H1 (cell line): ENCODE results near the gene CCDC60. TPM values are rescaled to one million over a fixed set of nuclear protein-coding genes. Genes with fewer than 3 reads are reported as not detected.

Source experiments
- CTCF ChIA-PET: fragments of 300-600 bp; sonication (Branson Sonifier 250); formaldehyde crosslinking; loops from one replicate; lab custom pipeline; 2021; ENCODE audit not compliant: partially characterized antibody; lab: Charles Lee
- POLR2A ChIA-PET: fragments of 300-600 bp; sonication (Branson Sonifier 250); formaldehyde crosslinking; loops from one replicate; lab custom pipeline; 2021; ENCODE audit warnings: inconsistent platforms; ENCODE audit not compliant: partially characterized antibody; lab: Charles Lee
- DNase-seq, 2 experiments: peaks; one replicate each; pipeline versions ENCODE4 v3.0.0 to v3.0.0-alpha.2; 2010 to 2022; ENCODE audit warnings: low spot score in 2 of 2, low read depth in 1 of 2, mixed read lengths in 1 of 2
- FAIRE-seq: peaks from 2 replicates; lab custom pipeline; 2011; peaks lifted over from hg19 to GRCh38; lab: Jason Lieb, UNC
- H2AFZ ChIP-seq: 2 replicates; pipeline ENCODE4 v1.8.1; 2012; ENCODE audit warnings: low read length, inconsistent platforms
- H2AK5ac ChIP-seq: 2 replicates; pipeline ENCODE4 v1.6.1; 2013; ENCODE audit warnings: low read depth, low read length
- H2BK120ac ChIP-seq: replicated peaks from 2 replicates; pipeline ENCODE3; 2013; ENCODE audit warnings: low read depth, low read length, inconsistent platforms
- H2BK12ac ChIP-seq: 2 replicates; pipeline ENCODE4 v1.6.1; 2013; ENCODE audit warnings: low read depth, low read length
- H2BK15ac ChIP-seq: 2 replicates; pipeline ENCODE4 v1.6.1; 2013; ENCODE audit warnings: low read length
- H2BK20ac ChIP-seq: 2 replicates; pipeline ENCODE4 v1.6.1; 2013; ENCODE audit warnings: low read length
- H2BK5ac ChIP-seq: 2 replicates; pipeline ENCODE4 v1.6.1; 2013; ENCODE audit warnings: low read depth, low read length
- H3K14ac ChIP-seq: 2 replicates; pipeline ENCODE4 v1.6.1; 2013; ENCODE audit warnings: inconsistent platforms; ENCODE audit not compliant: insufficient read length
- H3K18ac ChIP-seq: 2 replicates; pipeline ENCODE4 v1.6.1; 2013; ENCODE audit warnings: low read length; ENCODE audit errors: extremely low read depth
- H3K23ac ChIP-seq: 2 replicates; pipeline ENCODE4 v1.6.1; 2013; ENCODE audit warnings: inconsistent platforms; ENCODE audit not compliant: insufficient read length
- H3K23me2 ChIP-seq: 2 replicates; pipeline ENCODE4 v1.6.1; 2013; ENCODE audit warnings: low read depth, low read length
- H3K27ac ChIP-seq: 2 replicates; pipeline ENCODE4 v1.6.1; 2011; ENCODE audit warnings: low read depth, low read length, inconsistent platforms
- H3K27me3 ChIP-seq, 4 experiments: replicated peaks in 1 of 4; 1 replicate in 1 of 4; 2 replicates in 3 of 4; pipeline versions ENCODE4 v1.6.1 to v1.8.1; 2011 to 2013; ENCODE audit warnings: low read length in 3 of 4, mild to moderate bottlenecking in 3 of 4, inconsistent platforms in 2 of 4, mixed read lengths in 2 of 4, moderate library complexity in 1 of 4; ENCODE audit not compliant: control insufficient read depth in 3 of 4, insufficient read depth in 3 of 4; ENCODE audit errors: extremely low read depth in 1 of 4
- H3K36me3 ChIP-seq, 4 experiments: 2 replicates each; pipeline versions ENCODE4 v1.6.1 to v1.8.1; 2011 to 2013; ENCODE audit warnings: mild to moderate bottlenecking in 4 of 4, low read length in 3 of 4, moderate library complexity in 2 of 4, control low read depth in 1 of 4, inconsistent platforms in 1 of 4; ENCODE audit not compliant: insufficient read depth in 4 of 4, control insufficient read depth in 2 of 4
- H3K4ac ChIP-seq: replicated peaks from 2 replicates; pipeline ENCODE3; 2013; ENCODE audit warnings: low read length, low read depth, mixed read lengths, inconsistent platforms; ENCODE audit not compliant: insufficient read length
- H3K4me1 ChIP-seq, 4 experiments: replicated peaks in 1 of 4; 1 replicate in 1 of 4; 2 replicates in 3 of 4; pipeline versions ENCODE4 v1.6.1 to v1.8.1; 2011 to 2013; ENCODE audit warnings: low read length in 3 of 4, inconsistent platforms in 2 of 4, mixed read lengths in 1 of 4; ENCODE audit not compliant: insufficient read depth in 4 of 4, control insufficient read depth in 3 of 4
- H3K4me2 ChIP-seq, 2 experiments: 2 replicates each; pipeline versions ENCODE4 v1.6.1 to v1.8.1; 2011 to 2013; ENCODE audit warnings: low read depth in 2 of 2, low read length in 2 of 2, control low read depth in 1 of 2, inconsistent platforms in 1 of 2, mild to moderate bottlenecking in 1 of 2; ENCODE audit not compliant: insufficient read depth in 1 of 2
- H3K4me3 ChIP-seq, 4 experiments: fragments of 200-600, 300-600 bp in 1 of 4; sonication (generic), shearing (Covaris generic), sonication (Bioruptor Twin) in 1 of 4; 2 replicates each; pipeline versions ENCODE4 v1.5.1 to v1.8.1; 2011 to 2016; ENCODE audit warnings: low read length in 4 of 4, low read depth in 3 of 4, control low read depth in 2 of 4, inconsistent platforms in 2 of 4, mild to moderate bottlenecking in 2 of 4, mixed read lengths in 1 of 4, moderate library complexity in 1 of 4; ENCODE audit not compliant: insufficient read depth in 2 of 4; ENCODE audit errors: extremely low read depth in 1 of 4
- H3K56ac ChIP-seq: replicated peaks from 2 replicates; pipeline ENCODE3; 2013; ENCODE audit warnings: low read depth, mild to moderate bottlenecking, mixed read lengths, low read length, inconsistent platforms; ENCODE audit not compliant: insufficient read length
- H3K79me1 ChIP-seq: 2 replicates; pipeline ENCODE4 v1.6.1; 2013; ENCODE audit warnings: low read depth, low read length, control low read depth
- H3K79me2 ChIP-seq, 2 experiments: 2 replicates each; pipeline versions ENCODE4 v1.6.1 to v1.8.1; 2012 to 2013; ENCODE audit warnings: low read length in 2 of 2, mild to moderate bottlenecking in 2 of 2, inconsistent platforms in 1 of 2; ENCODE audit not compliant: insufficient read depth in 2 of 2, control insufficient read depth in 1 of 2
- H3K9ac ChIP-seq, 4 experiments: replicated peaks in 1 of 4; 1 replicate in 1 of 4; 2 replicates in 3 of 4; pipeline versions ENCODE4 v1.6.1 to v1.8.1; 2011 to 2013; ENCODE audit warnings: low read depth in 3 of 4, low read length in 3 of 4, control low read depth in 2 of 4, mild to moderate bottlenecking in 2 of 4, moderate library complexity in 2 of 4, inconsistent platforms in 1 of 4; ENCODE audit errors: extremely low read depth in 1 of 4
- H3K9me3 ChIP-seq, 2 experiments: 2 replicates each; pipeline versions ENCODE4 v1.6.1 to v1.8.1; 2012 to 2013; ENCODE audit warnings: mild to moderate bottlenecking in 2 of 2, moderate library complexity in 2 of 2, control low read depth in 1 of 2, inconsistent platforms in 1 of 2, low read depth in 1 of 2, low read length in 1 of 2, mixed read lengths in 1 of 2; ENCODE audit not compliant: insufficient read depth in 2 of 2
- H4K20me1 ChIP-seq, 2 experiments: replicated peaks in 1 of 2; 2 replicates each; pipeline versions ENCODE3 to v1.8.1; 2011 to 2013; ENCODE audit warnings: inconsistent platforms in 2 of 2, low read length in 2 of 2, mild to moderate bottlenecking in 1 of 2; ENCODE audit not compliant: insufficient read depth in 2 of 2, control insufficient read depth in 1 of 2
- H4K5ac ChIP-seq: 2 replicates; pipeline ENCODE4 v1.6.1; 2013; ENCODE audit warnings: low read length, low read depth, mixed read lengths, inconsistent platforms; ENCODE audit not compliant: insufficient read length
- H4K8ac ChIP-seq: 2 replicates; pipeline ENCODE4 v1.8.0; 2013; ENCODE audit warnings: mild to moderate bottlenecking, moderate library complexity, low read length, inconsistent platforms; ENCODE audit not compliant: insufficient read depth; ENCODE audit errors: extremely low read depth
- H4K91ac ChIP-seq: replicated peaks from 2 replicates; pipeline ENCODE3; 2013; ENCODE audit warnings: low read length, mixed read lengths, inconsistent platforms; ENCODE audit not compliant: insufficient read length
- ASH2L ChIP-seq: fragments of 200-600, 300-600 bp; sonication (generic); IDR thresholded peaks from one replicate; pipeline ENCODE4 v1.7.1; 2017; ENCODE audit warnings: low read length
- CEBPB ChIP-seq: IDR thresholded peaks from 2 replicates; pipeline ENCODE4 v1.6.1; 2012; ENCODE audit warnings: low read depth, low read length
- CREB1 ChIP-seq: IDR thresholded peaks from 2 replicates; pipeline ENCODE4 v1.6.1; 2012; ENCODE audit warnings: inconsistent platforms
- CTBP2 ChIP-seq: IDR thresholded peaks from 2 replicates; pipeline ENCODE4 v1.7.0; 2011; ENCODE audit warnings: borderline replicate concordance, mild to moderate bottlenecking, moderate library complexity, mixed read lengths, low read length; ENCODE audit not compliant: insufficient read depth, insufficient read length
- FOSL1 ChIP-seq: IDR thresholded peaks from 2 replicates; pipeline ENCODE4 v1.6.1; 2011; ENCODE audit warnings: mild to moderate bottlenecking, low read depth, low read length, moderate library complexity; ENCODE audit not compliant: insufficient read depth
- ZNF274 ChIP-seq: IDR thresholded peaks from 2 replicates; pipeline ENCODE4 v1.7.0; 2012; ENCODE audit warnings: low read length, borderline replicate concordance; ENCODE audit errors: extremely low read depth
- WGBS, 2 experiments: shearing (Covaris generic) in 1 of 2; methylation state at CpG; one replicate each; pipeline versions ENCODE4 v1.1.6 to v1.1.7; 2013 to 2015; ENCODE audit warnings: low lambda C conversion rate in 2 of 2, mixed read lengths in 2 of 2, inconsistent platforms in 1 of 2, low coverage in 1 of 2, missing lambda C conversion rate in 1 of 2; ENCODE audit not compliant: insufficient replicate concordance in 2 of 2, insufficient coverage in 1 of 2, insufficient read length in 1 of 2; ENCODE audit errors: extremely low coverage in 1 of 2, missing lambda C conversion rate in 1 of 2; 5-methylcytosine and 5-hydroxymethylcytosine counted together
- polyA plus RNA-seq, 7 experiments: library from polyadenylated mRNA; depleted of rRNA in 3 of 7; stranded (reverse) in 5 of 7; unstranded in 2 of 7; fragments of >200 nt in 5 of 7; fragments of 200-250 nt in 2 of 7; gene quantifications; 1 replicate in 5 of 7; 2 replicates in 1 of 7; 4 replicates in 1 of 7; pipeline versions ENCODE4 v1.2.1 to v1.2.3, GENCODE V29; 2011 to 2013; ENCODE audit warnings: missing spikeins in 2 of 7, mixed read lengths in 2 of 7
- total RNA-seq: library from RNA; stranded (reverse); fragmentation: NEBNext Ultra II Directional; extraction: Animal tissue kit (Norgen Biotek cat#: 25700); gene quantifications from 2 replicates; pipeline ENCODE4 v1.2.1, GENCODE V29; 2021
- TF ChIP-seq, protein P1 (sequence below): IDR thresholded peaks from 2 replicates; pipeline ENCODE4 v1.6.1; 2011; ENCODE audit warnings: low read length, improper control_type of control experiment

Gene CCDC60
- total and polyA plus RNA-seq, 2 of the 8 experiments (the other 6 are each of a cell fraction or from before 2014, with no cell fraction given): 0.05 TPM; not detected in 1

DNA sequence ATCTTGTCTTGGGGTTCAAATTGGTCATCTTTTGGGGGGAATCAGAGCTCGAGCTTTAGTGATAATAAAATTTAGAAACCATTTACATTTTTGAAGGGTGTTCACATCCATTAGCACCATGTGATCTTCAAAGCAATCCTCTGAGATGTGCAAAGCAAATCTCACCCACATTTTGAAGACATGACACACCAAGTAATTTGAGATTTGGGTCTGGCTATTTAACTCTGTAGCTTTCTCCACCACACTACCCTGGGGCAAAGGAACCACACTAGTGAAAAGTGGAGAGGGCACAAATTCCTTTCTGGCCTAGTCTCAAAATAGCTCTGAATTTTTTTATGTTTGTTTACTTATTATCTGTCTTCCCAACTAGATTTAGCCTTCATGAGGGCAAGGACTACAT is 212.5 kb downstream of the CCDC60 start:
- no peak overlapping the region for H2AFZ ChIP-seq
- no peak overlapping the region for H3K4me3 ChIP-seq
- no peak overlapping the region for H3K4ac ChIP-seq
- no peaks in the 10 kb centered on the region for H3K4me1 ChIP-seq
- no peak overlapping the region for H3K56ac ChIP-seq
- no peak overlapping the region for H2AK5ac ChIP-seq
- no peak overlapping the region for H3K23ac ChIP-seq
- no peaks in the 10 kb centered on the region for H3K79me1 ChIP-seq
- H2BK5ac ChIP-seq: no peak overlapping the region
- CTCF ChIA-PET: interaction anchor here (0.7 to 14.1 kb wide), 12 partner anchors 15 to 457 kb away, joined by 3 to 141 read pairs (median 4); no protein-coding TSS in a partner anchor
- POLR2A ChIA-PET: interaction anchor here (1.3 kb wide), 1 partner anchor 103 kb away, joined by 3 read pairs; no protein-coding TSS in a partner anchor
- H3K9ac ChIP-seq: no peak overlapping the region
- DNase-seq: no peak
- H3K18ac ChIP-seq: no peak overlapping the region
- H3K79me2 ChIP-seq: no peaks in the 10 kb centered on the region
- H3K4me2 ChIP-seq: no peak overlapping the region
- H3K27me3 ChIP-seq: no peaks in the 10 kb centered on the region; a peak in 1 of 7 replicates
- H4K5ac ChIP-seq: no peak overlapping the region
- no peak overlapping the region for H4K91ac ChIP-seq
- no peak overlapping the region for H2BK20ac ChIP-seq
- no peak overlapping the region for H3K14ac ChIP-seq
- no peak overlapping the region for H4K8ac ChIP-seq
- H2BK12ac ChIP-seq: no peak overlapping the region
- FAIRE-seq: no peak
- no peaks in the 10 kb centered on the region for H3K9me3 ChIP-seq
- H3K27ac ChIP-seq: no peak overlapping the region
- no peak overlapping the region for H2BK120ac ChIP-seq
- no peaks in the 10 kb centered on the region for H4K20me1 ChIP-seq
- 82% methylated on average over 1 of the region's 1 CpG; no CpG with 5 or more reads in 1 of the 2 experiments for WGBS, 2 experiments
- no peaks in the 10 kb centered on the region for H3K36me3 ChIP-seq
- H3K23me2 ChIP-seq: peaks cover 2% of the 10 kb centered on the region; the same call in 1 of the 2 replicates
- H2BK15ac ChIP-seq: no peak overlapping the region
- TF ChIP-seq CTBP2: no peak
- no peak for TF ChIP-seq CEBPB
- no peak for TF ChIP-seq ZNF274
- TF ChIP-seq FOSL1: no peak
- TF ChIP-seq, protein P1, sequence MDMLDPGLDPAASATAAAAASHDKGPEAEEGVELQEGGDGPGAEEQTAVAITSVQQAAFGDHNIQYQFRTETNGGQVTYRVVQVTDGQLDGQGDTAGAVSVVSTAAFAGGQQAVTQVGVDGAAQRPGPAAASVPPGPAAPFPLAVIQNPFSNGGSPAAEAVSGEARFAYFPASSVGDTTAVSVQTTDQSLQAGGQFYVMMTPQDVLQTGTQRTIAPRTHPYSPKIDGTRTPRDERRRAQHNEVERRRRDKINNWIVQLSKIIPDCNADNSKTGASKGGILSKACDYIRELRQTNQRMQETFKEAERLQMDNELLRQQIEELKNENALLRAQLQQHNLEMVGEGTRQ: no peak
- TF ChIP-seq ASH2L: no peak
- TF ChIP-seq CREB1: no peak
